ENCODE measurements around the gene RPL3. TPM values are rescaled to one million over a fixed set of nuclear protein-coding genes. Genes with fewer than 3 reads are reported as not detected.
A peak's percentile ranks its signal among the peaks of the same experiment; 100 is the strongest.

Gene RPL3
- total and polyA plus RNA-seq, 2 donors (not counting 1 experiment from before 2014, with no cell fraction given) = 2,665 to 5,418 TPM

DNA sequence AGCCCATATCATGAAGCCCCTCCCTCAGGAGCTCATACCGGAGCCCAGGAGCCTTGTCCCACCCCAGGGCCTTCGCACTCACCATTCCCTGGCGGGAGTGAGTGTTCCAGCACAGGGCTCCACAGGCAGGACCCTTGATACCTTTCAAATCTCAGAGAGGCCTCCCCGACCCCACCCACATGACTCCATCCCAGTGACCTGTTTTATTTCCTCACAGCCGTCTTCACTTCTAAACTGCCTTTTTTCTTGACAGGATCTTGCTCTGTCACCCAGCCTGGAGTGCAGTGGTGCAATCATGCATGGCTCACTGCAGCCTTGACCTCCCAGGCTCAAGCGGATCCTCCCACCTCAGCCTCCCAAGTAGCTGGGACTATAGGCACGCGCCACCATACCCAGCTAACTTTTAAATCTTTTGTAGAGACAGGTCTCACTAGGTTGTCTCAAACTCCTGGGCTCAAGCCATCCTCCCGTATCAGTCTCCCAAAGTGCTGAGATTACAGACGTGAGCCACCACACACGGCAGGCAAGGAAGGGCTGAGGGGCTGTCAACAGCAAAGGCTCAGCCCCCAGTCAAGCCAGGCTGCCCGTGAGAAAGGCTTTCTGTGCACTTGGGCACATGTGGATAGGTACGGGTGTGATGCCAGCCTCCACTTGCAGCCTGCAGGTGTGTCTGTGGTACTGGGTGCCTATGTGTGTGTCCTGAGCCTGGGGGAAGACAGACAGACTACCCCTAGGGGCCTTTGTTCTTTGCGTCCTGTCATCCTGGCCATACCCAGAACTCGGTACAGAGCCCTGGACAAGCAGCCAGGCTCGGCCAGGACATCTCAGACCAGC lies 9.3 kb downstream of the RPL3 start:
- Histone ChIP-seq H3K4me3 (ENCODE audit: control extremely low read depth in 1 of 5, extremely low read depth in 1 of 5, insufficient read depth in 1 of 5, low read depth in 2 of 5, low read length in 4 of 5) (no peak overlapping the region), H2AFZ (ENCODE audit: insufficient read depth, low read depth, low read length, poor library complexity, severe bottlenecking) (no peak overlapping the region), H3K9ac (ENCODE audit: low read length) (no peak overlapping the region), H3K79me2 (ENCODE audit: control insufficient read depth, insufficient read depth, low read length) (no peaks in the 10 kb centered on the region), H3K27ac (ENCODE audit: low read length in 2 of 2) (no peak overlapping the region), H3K36me3 (replicated peaks in 1 of 2; ENCODE audit: control extremely low read depth in 1 of 2, control insufficient read depth in 1 of 2, extremely low read depth in 1 of 2, insufficient read depth in 2 of 2, low read length in 1 of 2) (peaks cover 0 to 37% of the 10 kb centered on the region in 2 experiments), H4K20me1 (ENCODE audit: control insufficient read depth, insufficient read depth, low read length, poor library complexity, severe bottlenecking) (peaks cover 34% of the 10 kb centered on the region), H3K4me2 (replicated peaks; ENCODE audit: low read depth, low read length, poor library complexity, severe bottlenecking) (no peak overlapping the region), H3K4me1 (ENCODE audit: control insufficient read depth in 2 of 2, insufficient read depth in 2 of 2, low read length in 2 of 2) (peaks cover 0 to 18% of the 10 kb centered on the region in 2 donors), H3K27me3 (replicated peaks in 1 of 4; ENCODE audit: control extremely low read depth in 1 of 4, control insufficient read depth in 3 of 4, insufficient read depth in 4 of 4, low read length in 3 of 4) (no peaks in the 10 kb centered on the region), H3K9me3 (ENCODE audit: control extremely low read depth in 1 of 3, control insufficient read depth in 2 of 3, insufficient read depth in 1 of 3, low read length in 2 of 3) (peaks cover 0 to 4% (median 0%) of the 10 kb centered on the region in 3 donors)
- no peak overlapping the region for H3K4me3 Mint-ChIP-seq
- 81% methylated on average over 15 of the region's 16 CpGs for WGBS (ENCODE audit: insufficient coverage)
- ATAC-seq (ENCODE audit: low read depth) (no peak), DNase-seq (peak; percentile 29)
- intact Hi-C loops (cut with micrococcal nuclease) = no loop called here
- peaks cover 15% of the 10 kb centered on the region for H3K4me1 Mint-ChIP-seq
- TF ChIP-seq CTCF (IDR thresholded peaks at IDR 0.05) (no peak), EZH2 (IDR thresholded peaks at IDR 0.05; ENCODE audit: borderline replicate concordance, insufficient read depth, low read depth, low read length, poor library complexity, severe bottlenecking) (no peak)
- CTCF ChIA-PET = interaction anchor here (0.6 to 4.6 kb wide), 19 partner anchors 7 to 717 kb away, joined by 3 to 121 read pairs (median 4); partner anchors contain the start of gene RPL3
- peak overlapping the region; percentile 59 for H3K27ac Mint-ChIP-seq
- H3K27me3 Mint-ChIP-seq = no peaks in the 10 kb centered on the region
- POLR2A ChIA-PET = interaction anchor here (0.6 to 1.5 kb wide), 7 partner anchors 9 to 210 kb away, joined by 3 to 8 read pairs (median 4); partner anchors contain the start of genes CBX7 and RPL3
- H3K9me3 Mint-ChIP-seq (ENCODE audit: insufficient read depth) = no peaks in the 10 kb centered on the region

Measured in B cell (primary cell).